NB4 (cell line): ENCODE measurements around the gene FREM1.

Experiments used
- POLR2A ChIP-seq: IDR thresholded peaks from 2 replicates; pipeline ENCODE4 v1.6.1; 2011; ENCODE audit warnings: mild to moderate bottlenecking; ENCODE audit not compliant: insufficient read length; ENCODE audit errors: extremely low read depth
- TF ChIP-seq, protein P1 (sequence below): IDR thresholded peaks from one replicate; pipeline ENCODE4 v1.5.1; 2012; ENCODE audit warnings: low read depth, low read length

DNA sequence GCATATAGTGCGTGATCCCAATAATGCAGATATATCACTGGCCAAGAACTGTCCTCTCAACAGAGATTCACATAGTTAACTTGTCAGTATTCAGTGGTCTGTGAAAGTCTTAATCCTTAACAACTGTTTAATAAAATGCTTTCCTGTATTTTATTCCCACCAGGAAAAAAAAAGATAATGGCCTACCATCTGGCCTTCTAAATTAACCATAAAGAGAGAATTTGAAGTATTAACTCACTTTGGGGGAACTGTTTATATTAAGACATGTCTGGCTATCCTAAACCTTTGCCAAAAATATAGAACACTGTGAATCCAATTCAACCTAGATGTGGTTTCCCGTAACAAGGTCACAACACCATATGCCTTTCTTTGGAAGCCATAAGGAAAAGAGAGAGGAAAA is 818 bp upstream of the FREM1 start:
- TF ChIP-seq, protein P1, sequence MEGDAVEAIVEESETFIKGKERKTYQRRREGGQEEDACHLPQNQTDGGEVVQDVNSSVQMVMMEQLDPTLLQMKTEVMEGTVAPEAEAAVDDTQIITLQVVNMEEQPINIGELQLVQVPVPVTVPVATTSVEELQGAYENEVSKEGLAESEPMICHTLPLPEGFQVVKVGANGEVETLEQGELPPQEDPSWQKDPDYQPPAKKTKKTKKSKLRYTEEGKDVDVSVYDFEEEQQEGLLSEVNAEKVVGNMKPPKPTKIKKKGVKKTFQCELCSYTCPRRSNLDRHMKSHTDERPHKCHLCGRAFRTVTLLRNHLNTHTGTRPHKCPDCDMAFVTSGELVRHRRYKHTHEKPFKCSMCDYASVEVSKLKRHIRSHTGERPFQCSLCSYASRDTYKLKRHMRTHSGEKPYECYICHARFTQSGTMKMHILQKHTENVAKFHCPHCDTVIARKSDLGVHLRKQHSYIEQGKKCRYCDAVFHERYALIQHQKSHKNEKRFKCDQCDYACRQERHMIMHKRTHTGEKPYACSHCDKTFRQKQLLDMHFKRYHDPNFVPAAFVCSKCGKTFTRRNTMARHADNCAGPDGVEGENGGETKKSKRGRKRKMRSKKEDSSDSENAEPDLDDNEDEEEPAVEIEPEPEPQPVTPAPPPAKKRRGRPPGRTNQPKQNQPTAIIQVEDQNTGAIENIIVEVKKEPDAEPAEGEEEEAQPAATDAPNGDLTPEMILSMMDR = no peak
- no peak for TF ChIP-seq POLR2A
